Epithelial cell of proximal tubule (primary cell): ENCODE results near the gene KIF1B. TPM values are rescaled to one million over a fixed set of nuclear protein-coding genes. Genes with fewer than 3 reads are reported as not detected.
A peak's percentile ranks its signal among the peaks of the same experiment; 100 is the strongest.

Experiments
- DNase-seq: peaks from one replicate; pipeline ENCODE4 v3.0.0-alpha.2; 2011; ENCODE audit warnings: low read depth
- H3K4me3 ChIP-seq: 2 replicates; pipeline ENCODE4 v1.5.1; 2011; ENCODE audit warnings: low read depth, mild to moderate bottlenecking, low read length
- CTCF ChIP-seq: conservative IDR thresholded peaks from 2 replicates; pipeline ENCODE4 v1.5.1; 2012; ENCODE audit warnings: low read depth, mild to moderate bottlenecking, low read length
- total RNA-seq: library from RNA; depleted of rRNA; stranded (reverse); fragments of >200 nt; gene quantifications from 2 replicates; pipeline ENCODE4 v1.2.3, GENCODE V29; 2015

KIF1B gene
- total RNA-seq, 1 donor from 2014 or later, result 20.9 TPM

GRCh38 chr1:10428984-10429383 is 218.6 kb downstream of the KIF1B start:
- no peak for DNase-seq
- H3K4me3 ChIP-seq, result no peak overlapping the region
- no peak for TF ChIP-seq CTCF

- no peak for DNase-seq
- H3K4me3 ChIP-seq, result peak overlapping the region; percentile 97
Measured at GRCh38 chr1:10429868-10430215, 219.5 kb downstream of the KIF1B start.

GRCh38 chr1:10430216-10431069 is 220.1 kb downstream of the KIF1B start, which contains the start of gene CENPS:
TSS of gene CENPS (plus strand) at chr1:10430433. CDS start at chr1:10430518, 85 bp downstream.
- TF ChIP-seq CTCF, result peak; percentile 77

More at GRCh38 chr1:10429868-10430215, 219.5 kb downstream of the KIF1B start:
- no peak for TF ChIP-seq CTCF

More at GRCh38 chr1:10430216-10431069, 220.1 kb downstream of the KIF1B start, which contains the start of gene CENPS:
- peak within 1 kb of the TSS; percentile 97 for H3K4me3 ChIP-seq
- no peak for DNase-seq

Other genes with a start within 250 kb of the KIF1B start
- gene RBP7, start 213.3 kb upstream of the KIF1B start, total RNA-seq, result 11.8 and 24.3 TPM in 2 replicates
- 30.8 and 39.3 TPM in 2 replicates for gene UBE4B, start 177.6 kb upstream of the KIF1B start, total RNA-seq
- gene PGD, start 188.5 kb downstream of the KIF1B start, total RNA-seq, result 231 and 304 TPM in 2 replicates
- 11.2 and 25.0 TPM in 2 replicates for gene CENPS, start 219.9 kb downstream of the KIF1B start, total RNA-seq
- not detected in 2 replicates for gene CORT, start 239.5 kb downstream of the KIF1B start, total RNA-seq